Vagina (tissue), 2 donors: Measurements from ENCODE around the gene SORCS1.

Source experiments
- CTCF ChIP-seq, 3 experiments: fragments of 450-650 bp in 2 of 3; fragments of 200-600 bp in 1 of 3; sonication (generic) in 1 of 3; IDR thresholded peaks; one replicate each; pipeline ENCODE4 v1.5.1; 2017 to 2019; ENCODE audit warnings: antibody characterized with exemption in 3 of 3, mild to moderate bottlenecking in 2 of 3, moderate library complexity in 2 of 3
- POLR2A ChIP-seq, 2 donors: fragments of 450-650 bp; IDR thresholded peaks; one replicate each; pipeline ENCODE4 v1.6.1; 2017; ENCODE audit warnings: antibody characterized with exemption in 2 of 2, mild to moderate bottlenecking in 2 of 2, moderate library complexity in 2 of 2
- POLR2AphosphoS5 ChIP-seq, 2 donors: sonication (generic); formaldehyde crosslinking; IDR thresholded peaks; one replicate each; pipeline ENCODE4 v1.9.0; 2017; ENCODE audit warnings: antibody characterized with exemption in 2 of 2, mild to moderate bottlenecking in 2 of 2, low read depth in 1 of 2; ENCODE audit not compliant: insufficient read depth in 1 of 2

GRCh38 chr10:106956216-106956915 is 208.1 kb downstream of the SORCS1 start:
- TF ChIP-seq POLR2A (IDR thresholded peaks at IDR 0.05) (no peak), POLR2AphosphoS5 (IDR thresholded peaks at IDR 0.05; ENCODE audit: insufficient read depth in 1 of 2, low read depth in 1 of 2) (no peak), CTCF (IDR thresholded peaks at IDR 0.05) (no peak)
